Subcutaneous adipose tissue (tissue), 4 donors: Measurements from ENCODE around the gene IGFBP3. TPM values are rescaled to one million over a fixed set of nuclear protein-coding genes. Genes with fewer than 3 reads are reported as not detected.

Experiments
- total RNA-seq, 4 donors: library from RNA; depleted of rRNA; stranded (reverse); fragments of >200 nt; gene quantifications; one replicate each; pipeline ENCODE4 v1.1.0, GENCODE V29; 2016
- TF ChIP-seq, protein P1 (sequence below): fragments of 450-650 bp; IDR thresholded peaks from one replicate; pipeline ENCODE4 v1.5.1; 2016; ENCODE audit warnings: low read depth, mild to moderate bottlenecking, control low read depth, antibody characterized with exemption, moderate library complexity

Gene IGFBP3
- total RNA-seq, 4 donors from 2014 or later: 551 to 1,271 (median 833) TPM

DNA sequence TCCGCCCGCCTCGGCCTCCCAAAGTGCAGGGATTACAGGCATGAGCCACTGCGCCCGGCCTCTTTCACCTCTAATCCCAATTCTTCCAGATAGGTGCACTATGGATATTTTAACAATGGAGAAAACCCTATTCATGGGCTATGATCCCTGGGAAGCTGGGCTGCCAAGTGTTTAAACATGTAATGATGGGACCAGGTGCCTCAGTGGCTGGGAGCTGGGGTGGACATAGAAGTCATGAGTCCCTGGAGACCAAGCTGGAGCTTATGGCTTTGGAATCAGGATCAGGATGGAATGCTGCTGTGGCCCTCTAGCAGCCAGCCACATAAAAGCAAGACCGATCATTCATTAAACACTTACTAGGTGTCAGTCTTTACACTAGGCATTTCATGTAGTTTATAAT lies 41.8 kb upstream of the IGFBP3 start:
- TF ChIP-seq, protein P1, sequence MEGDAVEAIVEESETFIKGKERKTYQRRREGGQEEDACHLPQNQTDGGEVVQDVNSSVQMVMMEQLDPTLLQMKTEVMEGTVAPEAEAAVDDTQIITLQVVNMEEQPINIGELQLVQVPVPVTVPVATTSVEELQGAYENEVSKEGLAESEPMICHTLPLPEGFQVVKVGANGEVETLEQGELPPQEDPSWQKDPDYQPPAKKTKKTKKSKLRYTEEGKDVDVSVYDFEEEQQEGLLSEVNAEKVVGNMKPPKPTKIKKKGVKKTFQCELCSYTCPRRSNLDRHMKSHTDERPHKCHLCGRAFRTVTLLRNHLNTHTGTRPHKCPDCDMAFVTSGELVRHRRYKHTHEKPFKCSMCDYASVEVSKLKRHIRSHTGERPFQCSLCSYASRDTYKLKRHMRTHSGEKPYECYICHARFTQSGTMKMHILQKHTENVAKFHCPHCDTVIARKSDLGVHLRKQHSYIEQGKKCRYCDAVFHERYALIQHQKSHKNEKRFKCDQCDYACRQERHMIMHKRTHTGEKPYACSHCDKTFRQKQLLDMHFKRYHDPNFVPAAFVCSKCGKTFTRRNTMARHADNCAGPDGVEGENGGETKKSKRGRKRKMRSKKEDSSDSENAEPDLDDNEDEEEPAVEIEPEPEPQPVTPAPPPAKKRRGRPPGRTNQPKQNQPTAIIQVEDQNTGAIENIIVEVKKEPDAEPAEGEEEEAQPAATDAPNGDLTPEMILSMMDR: no peak

DNA sequence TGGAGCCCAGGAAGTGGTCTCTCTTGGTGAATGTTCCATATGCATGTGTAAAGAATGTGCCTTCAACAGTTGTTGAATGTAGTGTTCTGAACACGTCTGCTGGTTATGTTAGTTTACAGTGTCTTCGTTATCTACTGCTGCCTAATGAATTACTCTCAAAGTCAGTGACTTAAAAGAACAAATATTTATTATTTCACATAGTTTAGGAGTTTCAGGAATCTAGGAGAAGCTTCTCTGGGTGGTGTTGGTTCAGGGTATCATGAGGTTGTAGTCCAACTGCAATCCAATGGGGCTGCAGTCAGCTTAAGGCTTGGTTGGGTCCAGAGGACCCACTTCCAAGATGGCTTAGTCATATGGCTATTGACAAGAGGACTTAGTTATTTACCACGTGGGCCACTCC lies 36.6 kb upstream of the IGFBP3 start:
- TF ChIP-seq, protein P1: no peak

GRCh38 chr7:45955286-45955685 lies 34.2 kb upstream of the IGFBP3 start:
- TF ChIP-seq, protein P1: no peak

- TF ChIP-seq, protein P1: no peak
Observed at GRCh38 chr7:45944058-45944457, 23.0 kb upstream of the IGFBP3 start.

- TF ChIP-seq, protein P1: no peak
Observed at GRCh38 chr7:45940939-45941338, 19.9 kb upstream of the IGFBP3 start.

- TF ChIP-seq, protein P1: no peak
Observed at GRCh38 chr7:45939574-45939973, 18.5 kb upstream of the IGFBP3 start.

DNA sequence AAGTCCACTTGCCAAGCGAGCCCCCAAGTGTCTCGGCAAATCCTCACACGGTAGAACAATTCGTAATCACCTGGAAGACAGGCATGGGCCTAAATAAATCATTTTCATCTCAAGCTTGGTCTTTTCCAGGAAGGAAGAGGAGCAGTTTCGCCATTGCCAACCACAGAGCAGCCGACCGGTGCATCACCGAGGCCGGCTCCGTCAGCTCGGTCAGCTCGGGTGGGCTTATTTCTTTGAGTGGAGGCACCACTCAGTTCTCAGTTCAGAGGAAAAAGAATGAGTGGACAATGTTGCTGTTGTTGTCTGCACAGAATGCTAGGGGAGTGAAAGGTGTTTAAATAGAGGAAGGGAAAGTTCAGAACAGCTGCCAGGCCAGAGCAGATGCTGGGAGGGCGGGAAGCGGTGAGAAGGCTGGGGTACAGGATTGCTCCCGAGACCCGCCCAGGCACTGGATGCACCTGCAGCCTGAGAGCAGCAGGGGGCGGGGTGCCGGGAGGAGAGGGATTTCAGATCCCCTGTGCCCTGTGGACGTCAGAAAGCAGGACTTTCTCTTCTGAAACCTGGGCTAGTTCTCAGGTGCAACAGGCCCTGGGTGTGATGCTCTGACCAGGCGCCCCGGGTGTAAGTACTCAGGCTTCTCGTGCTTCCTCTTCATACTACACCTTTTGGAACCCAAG lies 17.7 kb upstream of the IGFBP3 start:
- TF ChIP-seq, protein P1: no peak
